Mesenchymal stem cell (in vitro differentiated cells and primary cell): ENCODE data around the gene KCTD10.

Experiments used
- DNase-seq: peaks from one replicate; pipeline ENCODE4 v3.0.0-alpha.2; 2013
- H2AFZ ChIP-seq: one replicate; pipeline ENCODE4 v1.6.1; 2013; ENCODE audit warnings: low read depth, mild to moderate bottlenecking, control low read depth, inconsistent platforms, low read length, moderate library complexity
- H2AK5ac ChIP-seq: 2 replicates; pipeline ENCODE4 v1.6.1; 2013; ENCODE audit warnings: low read length, moderate library complexity, mild to moderate bottlenecking, inconsistent platforms; ENCODE audit not compliant: severe bottlenecking
- H2BK120ac ChIP-seq: one replicate; pipeline ENCODE4 v1.6.1; 2013; ENCODE audit warnings: low read depth, mild to moderate bottlenecking, inconsistent platforms, low read length, moderate library complexity
- H2BK12ac ChIP-seq, 2 experiments: one replicate each; pipeline ENCODE4 v1.6.1; 2013; ENCODE audit warnings: inconsistent platforms in 2 of 2, low read length in 2 of 2, mild to moderate bottlenecking in 2 of 2, moderate library complexity in 2 of 2, control low read depth in 1 of 2
- H2BK15ac ChIP-seq: one replicate; pipeline ENCODE4 v1.6.1; 2013; ENCODE audit warnings: mild to moderate bottlenecking, low read depth, inconsistent platforms; ENCODE audit not compliant: poor library complexity, severe bottlenecking
- H2BK5ac ChIP-seq: 2 replicates; pipeline ENCODE4 v1.6.1; 2013; ENCODE audit warnings: low read depth, mild to moderate bottlenecking, low read length, control low read depth, inconsistent platforms; ENCODE audit not compliant: poor library complexity, severe bottlenecking
- H3K14ac ChIP-seq, 2 experiments: one replicate each; pipeline ENCODE4 v1.6.1; 2013; ENCODE audit warnings: inconsistent platforms in 2 of 2, low read length in 2 of 2, control low read depth in 1 of 2, mild to moderate bottlenecking in 1 of 2, moderate library complexity in 1 of 2
- H3K18ac ChIP-seq, 2 experiments: one replicate each; pipeline ENCODE4 v1.6.1; 2013; ENCODE audit warnings: inconsistent platforms in 2 of 2, low read length in 2 of 2, control low read depth in 1 of 2, low read depth in 1 of 2, mild to moderate bottlenecking in 1 of 2
- H3K23ac ChIP-seq, 2 experiments: one replicate each; pipeline ENCODE4 v1.6.1; 2013; ENCODE audit warnings: inconsistent platforms in 2 of 2, low read length in 2 of 2, mild to moderate bottlenecking in 2 of 2, moderate library complexity in 2 of 2, control low read depth in 1 of 2
- H3K27ac ChIP-seq: 2 replicates; pipeline ENCODE4 v1.5.1; 2013; ENCODE audit warnings: mild to moderate bottlenecking, moderate library complexity, low read length, control low read depth, inconsistent platforms; ENCODE audit not compliant: poor library complexity, severe bottlenecking
- H3K27me3 ChIP-seq, 2 experiments: 2 replicates each; pipeline versions ENCODE4 v1.6.1 to v1.7.0; 2013; ENCODE audit warnings: low read length in 2 of 2, mild to moderate bottlenecking in 2 of 2, moderate library complexity in 2 of 2, control low read depth in 1 of 2, inconsistent platforms in 1 of 2; ENCODE audit not compliant: control insufficient read depth in 1 of 2, insufficient read depth in 1 of 2
- H3K36me3 ChIP-seq, 2 experiments: 2 replicates each; pipeline versions ENCODE4 v1.6.1 to v1.7.0; 2013; ENCODE audit warnings: low read length in 2 of 2, control low read depth in 1 of 2, inconsistent platforms in 1 of 2, low read depth in 1 of 2, mild to moderate bottlenecking in 1 of 2; ENCODE audit not compliant: insufficient read depth in 2 of 2, control insufficient read depth in 1 of 2
- H3K4ac ChIP-seq, 2 experiments: one replicate each; pipeline ENCODE4 v1.6.1; 2013; ENCODE audit warnings: inconsistent platforms in 2 of 2, low read length in 2 of 2, mild to moderate bottlenecking in 2 of 2, moderate library complexity in 2 of 2, control low read depth in 1 of 2, low read depth in 1 of 2
- H3K4me1 ChIP-seq: 2 replicates; pipeline ENCODE4 v1.6.1; 2013; ENCODE audit warnings: low read depth, low read length, control low read depth; ENCODE audit not compliant: control insufficient read depth, insufficient read depth
- H3K4me2 ChIP-seq: 2 replicates; pipeline ENCODE4 v1.6.1; 2013; ENCODE audit warnings: low read length, mild to moderate bottlenecking, inconsistent platforms; ENCODE audit not compliant: poor library complexity, severe bottlenecking
- H3K4me3 ChIP-seq, 2 experiments: 2 replicates each; pipeline versions ENCODE4 v1.5.1 to v1.7.0; 2013; ENCODE audit warnings: low read length in 2 of 2, mild to moderate bottlenecking in 2 of 2, control low read depth in 1 of 2, low read depth in 1 of 2; ENCODE audit not compliant: insufficient read depth in 1 of 2
- H3K79me1 ChIP-seq: replicated peaks from 2 replicates; pipeline ENCODE4 v1.6.1; 2013; ENCODE audit warnings: mild to moderate bottlenecking, control low read depth, low read length, inconsistent platforms; ENCODE audit not compliant: poor library complexity, severe bottlenecking
- H3K9ac ChIP-seq: 2 replicates; pipeline ENCODE4 v1.7.0; 2013; ENCODE audit warnings: mild to moderate bottlenecking, low read length, moderate library complexity
- H3K9me3 ChIP-seq: 2 replicates; pipeline ENCODE4 v1.7.0; 2013; ENCODE audit warnings: mild to moderate bottlenecking, low read length; ENCODE audit not compliant: control insufficient read depth
- H4K8ac ChIP-seq: one replicate; pipeline ENCODE4 v1.6.1; 2013; ENCODE audit warnings: inconsistent platforms, mild to moderate bottlenecking, low read length, moderate library complexity
- H4K91ac ChIP-seq: one replicate; pipeline ENCODE4 v1.6.1; 2013; ENCODE audit warnings: mild to moderate bottlenecking, low read length, inconsistent platforms
- WGBS: methylation state at CpG from one replicate; pipeline ENCODE4 v1.1.7; 2013; ENCODE audit warnings: mixed read lengths; 5-methylcytosine and 5-hydroxymethylcytosine counted together

Gene KCTD10

DNA sequence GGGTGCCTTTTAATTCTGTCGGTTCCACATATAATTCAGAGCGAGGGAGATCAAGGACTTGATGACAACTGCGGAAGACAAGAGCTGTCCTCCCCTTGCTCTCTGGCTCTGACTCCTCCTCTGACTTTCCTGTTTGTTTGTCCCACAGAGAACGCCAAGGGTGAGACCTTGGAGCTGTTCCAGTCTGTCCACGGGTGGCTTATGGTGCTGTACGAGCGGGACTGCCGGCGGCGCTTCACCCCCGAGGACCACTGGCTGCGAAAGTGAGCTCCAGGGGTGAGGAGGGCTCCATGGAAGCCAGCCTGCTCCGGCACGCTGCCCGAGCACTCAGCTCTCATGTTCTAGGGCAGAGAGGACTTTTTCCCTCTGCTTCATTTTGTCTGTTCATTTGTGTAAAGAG, 33.1 kb upstream of the KCTD10 start:
- no peak overlapping the region for H3K4me2 ChIP-seq
- H3K14ac ChIP-seq, result no peak overlapping the region
- H3K4ac ChIP-seq, result no peak overlapping the region
- no peaks in the 10 kb centered on the region for H3K79me1 ChIP-seq
- no peak overlapping the region for H2BK120ac ChIP-seq
- no peak for DNase-seq
- no peak overlapping the region for H3K27ac ChIP-seq
- H3K36me3 ChIP-seq, result peaks cover 46 to 96% of the 10 kb centered on the region in 2 experiments
- H2AK5ac ChIP-seq, result no peak overlapping the region
- H3K4me1 ChIP-seq, result no peaks in the 10 kb centered on the region
- H2BK12ac ChIP-seq, result no peak overlapping the region
- no peak overlapping the region for H2BK5ac ChIP-seq
- no peaks in the 10 kb centered on the region for H3K9me3 ChIP-seq
- H3K4me3 ChIP-seq, result no peak overlapping the region
- H3K23ac ChIP-seq, result no peak overlapping the region
- H4K91ac ChIP-seq, result no peak overlapping the region
- no peak overlapping the region for H2BK15ac ChIP-seq
- no peak overlapping the region for H2AFZ ChIP-seq
- no peak overlapping the region for H4K8ac ChIP-seq
- 97% methylated on average over 15 of the region's 15 CpGs for WGBS
- H3K18ac ChIP-seq, result no peak overlapping the region
- H3K27me3 ChIP-seq, result no peaks in the 10 kb centered on the region
- no peak overlapping the region for H3K9ac ChIP-seq

DNA sequence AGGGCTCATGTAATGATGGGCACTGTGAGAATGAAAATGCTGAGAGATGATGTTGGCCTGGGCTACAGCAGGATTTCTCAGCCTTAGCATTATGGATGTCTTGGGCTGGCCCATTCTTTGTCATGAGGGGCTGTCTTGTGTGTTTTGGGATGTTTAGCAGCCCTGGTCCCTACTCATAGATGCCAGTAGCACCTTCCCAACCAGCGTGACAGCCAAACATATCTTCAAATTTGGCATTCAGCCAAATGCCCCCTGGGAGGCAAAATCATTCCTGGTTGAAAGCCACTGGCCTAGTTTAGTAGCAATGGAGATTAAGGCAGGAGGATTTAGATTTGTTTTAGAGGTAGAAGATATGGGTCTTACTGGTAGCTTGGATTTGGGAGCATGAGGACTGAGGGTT, 27.0 kb upstream of the KCTD10 start:
- Histone ChIP-seq H2AK5ac (no peak overlapping the region), H2AFZ (no peak overlapping the region), H2BK12ac (no peak overlapping the region), H3K4me2 (no peak overlapping the region), H3K4me1 (peaks cover 7% of the 10 kb centered on the region), H3K27ac (no peak overlapping the region), H2BK15ac (no peak overlapping the region), H3K14ac (no peak overlapping the region), H2BK5ac (no peak overlapping the region), H2BK120ac (no peak overlapping the region), H3K36me3 (peaks cover 54 to 99% of the 10 kb centered on the region in 2 experiments), H3K79me1 (peaks cover 4% of the 10 kb centered on the region), H3K9me3 (no peaks in the 10 kb centered on the region), H3K18ac (no peak overlapping the region), H3K4me3 (no peak overlapping the region), H4K8ac (no peak overlapping the region), H3K9ac (no peak overlapping the region), H3K27me3 (no peaks in the 10 kb centered on the region), H4K91ac (no peak overlapping the region), H3K23ac (no peak overlapping the region), H3K4ac (no peak overlapping the region)
- no peak for DNase-seq
- WGBS, result no CpG with 5 or more reads among the region's 1 CpG

DNA sequence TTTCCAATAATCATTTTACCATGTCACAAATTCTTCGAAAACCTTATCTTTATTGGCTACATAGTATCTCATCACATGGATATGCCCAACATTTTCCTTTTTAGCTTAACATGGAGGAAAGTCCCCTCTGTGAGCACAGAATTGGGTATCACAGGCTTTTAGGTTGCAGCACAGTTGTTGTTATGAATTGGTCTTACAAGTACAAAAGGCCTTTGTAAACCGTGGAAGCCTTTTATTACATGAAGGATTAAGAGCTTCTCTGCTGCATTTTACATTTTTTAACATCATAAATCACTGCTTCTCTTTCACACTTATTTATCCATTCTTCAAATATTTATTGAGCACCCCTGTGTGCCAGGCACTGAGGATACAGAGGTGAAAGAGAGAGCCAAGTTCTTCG, 26.5 kb upstream of the KCTD10 start:
- Histone ChIP-seq H3K4me1 (peaks cover 7% of the 10 kb centered on the region), H3K27me3 (no peaks in the 10 kb centered on the region), H3K79me1 (peaks cover 4% of the 10 kb centered on the region), H4K8ac (no peak overlapping the region), H3K27ac (no peak overlapping the region), H2AFZ (no peak overlapping the region), H3K14ac (no peak overlapping the region), H3K18ac (no peak overlapping the region), H2BK5ac (no peak overlapping the region), H4K91ac (no peak overlapping the region), H3K4me3 (no peak overlapping the region), H3K23ac (no peak overlapping the region), H3K9me3 (no peaks in the 10 kb centered on the region), H2BK12ac (no peak overlapping the region), H3K4ac (no peak overlapping the region), H2BK15ac (no peak overlapping the region), H2AK5ac (no peak overlapping the region), H3K9ac (no peak overlapping the region), H2BK120ac (no peak overlapping the region), H3K36me3 (peaks cover 57 to 99% of the 10 kb centered on the region in 2 experiments), H3K4me2 (no peak overlapping the region)
- no peak for DNase-seq
- WGBS, result 96% methylated on average over 2 of the region's 3 CpGs

DNA sequence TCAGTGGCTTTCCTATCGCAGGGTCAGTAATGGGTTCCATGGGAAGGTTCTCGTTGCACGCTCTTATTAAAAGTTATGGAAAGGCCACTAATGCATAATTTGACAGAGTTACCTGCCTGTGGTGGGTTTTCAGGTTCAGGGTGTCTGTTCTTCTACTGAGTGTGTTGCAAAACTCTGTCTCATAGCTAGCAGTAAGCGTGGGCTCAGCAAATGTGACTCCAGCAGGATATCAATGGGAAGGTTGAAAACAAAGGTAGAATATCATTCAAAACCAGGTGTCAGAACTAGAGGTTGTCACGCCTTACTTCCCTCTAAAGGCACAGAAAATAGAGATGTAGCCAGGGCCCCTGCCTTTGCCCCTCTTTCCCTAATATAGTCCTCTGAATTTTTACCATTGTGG, 25.2 kb upstream of the KCTD10 start:
- Histone ChIP-seq H3K4me2 (no peak overlapping the region), H3K14ac (no peak overlapping the region), H2AK5ac (no peak overlapping the region), H2BK120ac (no peak overlapping the region), H2BK15ac (no peak overlapping the region), H4K8ac (no peak overlapping the region), H4K91ac (no peak overlapping the region), H3K9me3 (no peaks in the 10 kb centered on the region), H3K18ac (no peak overlapping the region), H2AFZ (no peak overlapping the region), H3K27me3 (no peaks in the 10 kb centered on the region), H3K27ac (no peak overlapping the region), H3K9ac (no peak overlapping the region), H3K36me3 (peaks cover 51 to 99% of the 10 kb centered on the region in 2 experiments), H3K23ac (no peak overlapping the region), H3K4me1 (peaks cover 7% of the 10 kb centered on the region), H2BK5ac (no peak overlapping the region), H2BK12ac (no peak overlapping the region), H3K4ac (no peak overlapping the region), H3K79me1 (peaks cover 4% of the 10 kb centered on the region), H3K4me3 (no peak overlapping the region)
- DNase-seq, result no peak
- WGBS, result 97% methylated on average over 4 of the region's 5 CpGs
